ENCODE data around the gene AOAH.
A peak's percentile ranks its signal among the peaks of the same experiment; 100 is the strongest.

Gene AOAH, protein sequence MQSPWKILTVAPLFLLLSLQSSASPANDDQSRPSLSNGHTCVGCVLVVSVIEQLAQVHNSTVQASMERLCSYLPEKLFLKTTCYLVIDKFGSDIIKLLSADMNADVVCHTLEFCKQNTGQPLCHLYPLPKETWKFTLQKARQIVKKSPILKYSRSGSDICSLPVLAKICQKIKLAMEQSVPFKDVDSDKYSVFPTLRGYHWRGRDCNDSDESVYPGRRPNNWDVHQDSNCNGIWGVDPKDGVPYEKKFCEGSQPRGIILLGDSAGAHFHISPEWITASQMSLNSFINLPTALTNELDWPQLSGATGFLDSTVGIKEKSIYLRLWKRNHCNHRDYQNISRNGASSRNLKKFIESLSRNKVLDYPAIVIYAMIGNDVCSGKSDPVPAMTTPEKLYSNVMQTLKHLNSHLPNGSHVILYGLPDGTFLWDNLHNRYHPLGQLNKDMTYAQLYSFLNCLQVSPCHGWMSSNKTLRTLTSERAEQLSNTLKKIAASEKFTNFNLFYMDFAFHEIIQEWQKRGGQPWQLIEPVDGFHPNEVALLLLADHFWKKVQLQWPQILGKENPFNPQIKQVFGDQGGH

GRCh38 chr7:36723951-36724664, at the start of gene AOAH:
TSS of gene AOAH (minus strand) at chr7:36724494. CDS start at chr7:36724148, 346 bp downstream.
- peak; percentile 2 for DNase-seq

DNA sequence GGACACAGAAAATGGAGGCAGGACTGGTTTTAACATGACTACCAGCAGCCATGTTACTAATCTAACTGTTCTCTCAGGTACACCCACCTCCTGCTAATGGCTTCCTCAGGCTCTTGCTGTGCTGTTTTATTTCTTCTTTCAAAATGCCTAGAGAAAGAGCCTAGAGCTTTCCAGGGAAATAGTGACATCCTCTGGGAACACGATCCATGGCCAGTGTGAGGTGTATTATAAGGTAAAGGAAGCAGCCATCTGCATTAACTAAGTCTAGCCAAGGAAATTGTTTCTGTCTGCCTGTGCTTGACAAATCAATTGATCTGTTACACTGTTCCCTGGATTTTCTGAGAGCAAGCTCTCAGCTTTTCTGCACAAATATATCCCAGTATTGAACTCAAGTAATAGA, 42.2 kb upstream of the AOAH start:
- DNase-seq = no peak

DNA sequence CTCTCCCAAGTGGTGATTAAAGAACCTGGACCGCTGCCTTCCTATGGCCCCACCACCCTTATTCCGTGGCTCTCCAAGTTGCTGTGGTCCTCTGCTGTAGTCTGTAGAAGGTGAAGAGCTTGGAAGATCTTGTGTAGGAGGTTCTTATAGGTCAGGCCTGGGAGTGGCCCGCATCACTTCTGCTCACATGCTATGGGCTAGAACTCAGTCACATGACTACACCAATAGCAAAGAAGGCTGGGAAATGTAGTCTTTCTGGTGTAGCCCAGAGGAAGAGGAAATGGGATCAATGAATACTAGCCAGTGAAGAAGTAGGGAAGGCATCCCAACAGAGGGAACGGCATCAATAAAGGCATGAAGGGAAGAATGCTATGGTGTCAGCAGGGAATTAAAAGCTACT, 41.3 kb upstream of the AOAH start:
- no peak for DNase-seq

GRCh38 chr7:36764929-36765328, 40.6 kb upstream of the AOAH start:
- no peak for DNase-seq

DNA sequence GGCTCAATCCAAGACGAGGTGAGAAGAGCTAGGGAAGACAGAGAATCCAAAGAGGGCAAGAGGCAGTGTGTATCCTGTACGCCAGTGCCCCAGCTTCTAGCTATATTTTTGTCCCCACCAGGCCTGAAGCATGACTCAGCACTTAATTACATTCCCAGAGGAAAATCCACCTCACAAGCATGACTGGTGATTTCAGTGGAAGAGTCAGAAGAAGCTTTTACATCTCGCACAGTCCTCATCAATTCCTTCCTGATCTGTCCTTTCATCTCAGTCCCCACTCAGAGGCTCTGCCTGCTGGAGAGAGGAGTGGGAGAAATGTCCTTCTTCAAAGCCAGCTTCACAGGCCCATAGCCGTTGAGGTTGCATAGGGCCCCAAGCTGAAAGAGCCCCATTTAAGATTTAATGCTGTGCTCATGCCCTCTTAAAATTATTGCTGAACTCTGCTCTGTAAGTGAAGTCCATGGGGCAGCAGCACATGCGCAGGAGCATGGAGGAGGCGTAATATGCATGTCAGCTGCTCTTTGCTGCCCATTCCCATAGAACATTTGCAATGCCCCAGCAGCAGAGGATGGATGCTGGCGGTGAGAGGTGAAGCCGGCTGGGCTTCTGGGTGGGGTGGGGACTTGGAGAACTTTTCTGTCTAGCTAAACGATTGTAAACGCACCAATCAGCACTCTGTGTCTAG, 39.0 kb upstream of the AOAH start:
- DNase-seq = no peak

DNA sequence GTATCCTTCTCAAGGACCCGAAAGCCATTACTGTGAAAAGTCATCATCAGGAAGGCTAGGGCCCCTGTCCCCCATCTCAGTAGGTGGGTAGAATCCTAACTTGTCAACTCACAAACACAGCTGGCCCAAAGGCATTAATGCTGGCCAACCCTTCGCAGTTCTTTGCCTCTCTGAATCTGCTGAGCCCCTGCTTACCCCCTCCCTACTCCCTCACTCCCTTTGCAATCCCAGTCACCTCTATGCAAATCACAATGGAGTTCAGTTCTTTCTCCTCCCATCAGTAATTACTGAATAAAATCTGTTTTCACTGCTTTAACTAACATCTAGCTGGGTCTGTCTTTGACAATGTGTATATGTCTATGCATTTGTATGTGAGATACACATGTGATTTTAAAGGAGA, 38.1 kb upstream of the AOAH start:
- DNase-seq = no peak

GRCh38 chr7:36761835-36762234, 37.5 kb upstream of the AOAH start:
- DNase-seq = no peak

DNA sequence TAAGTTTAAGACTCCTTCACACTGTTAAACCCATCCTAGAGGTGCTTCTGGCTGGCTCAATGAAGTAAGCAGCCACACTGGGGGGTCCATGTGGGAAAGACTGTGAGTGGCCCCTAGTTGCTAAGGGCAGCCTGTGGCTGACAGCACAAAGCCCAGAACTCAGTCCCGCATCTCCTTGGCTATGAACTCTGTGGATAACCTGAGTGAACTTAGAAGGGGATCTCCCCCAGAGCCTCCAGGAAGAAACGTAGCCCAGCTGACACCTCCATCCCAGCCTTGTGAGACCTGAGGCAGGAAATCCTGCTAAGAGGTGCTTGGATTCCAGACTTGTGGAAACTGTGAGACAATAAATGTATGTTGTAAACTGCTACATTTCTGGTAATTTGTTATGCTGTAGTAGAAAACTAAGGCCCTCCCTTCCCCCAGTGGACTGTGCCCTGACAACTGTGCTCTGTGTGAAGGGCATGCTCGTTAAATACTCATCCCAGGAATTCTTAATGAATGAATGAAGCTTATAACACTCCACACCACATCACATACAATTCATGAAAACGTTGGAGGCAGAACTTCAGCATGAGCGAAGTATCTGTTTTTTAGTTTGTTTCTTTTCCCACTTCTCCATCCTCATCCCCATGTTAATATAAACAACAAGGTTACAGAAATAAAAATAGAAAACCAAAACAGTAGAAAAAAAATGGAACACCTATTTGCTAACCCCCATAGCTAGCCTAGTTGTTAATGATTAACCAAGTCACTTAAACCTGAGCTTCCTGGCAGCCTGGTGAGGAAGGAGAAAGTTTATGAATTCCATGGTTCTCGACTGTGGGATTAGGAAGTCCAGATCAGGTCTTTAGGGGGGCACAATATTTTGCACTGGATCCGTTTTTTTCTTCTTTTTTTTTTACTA, 36.8 kb upstream of the AOAH start:
- no peak for DNase-seq

DNA sequence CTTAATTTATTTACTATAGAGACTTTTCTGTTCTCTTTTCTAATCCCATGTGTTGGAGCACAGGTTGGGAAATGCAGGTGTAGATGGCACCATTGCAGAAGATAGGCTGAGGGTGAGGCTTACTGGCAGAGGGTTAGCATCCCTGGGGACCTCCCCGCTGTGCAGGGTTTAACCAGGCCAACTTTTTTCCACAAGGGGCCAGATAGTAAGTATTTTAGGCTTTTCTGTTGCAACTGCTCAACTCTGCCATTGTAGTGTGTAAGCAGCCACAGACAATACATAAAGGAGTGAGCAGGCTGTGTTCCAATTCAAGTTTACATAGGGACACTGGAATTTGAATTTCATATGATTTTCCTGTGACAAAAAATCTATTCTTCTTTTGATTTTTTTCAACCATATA, 34.6 kb upstream of the AOAH start:
- DNase-seq = no peak

DNA sequence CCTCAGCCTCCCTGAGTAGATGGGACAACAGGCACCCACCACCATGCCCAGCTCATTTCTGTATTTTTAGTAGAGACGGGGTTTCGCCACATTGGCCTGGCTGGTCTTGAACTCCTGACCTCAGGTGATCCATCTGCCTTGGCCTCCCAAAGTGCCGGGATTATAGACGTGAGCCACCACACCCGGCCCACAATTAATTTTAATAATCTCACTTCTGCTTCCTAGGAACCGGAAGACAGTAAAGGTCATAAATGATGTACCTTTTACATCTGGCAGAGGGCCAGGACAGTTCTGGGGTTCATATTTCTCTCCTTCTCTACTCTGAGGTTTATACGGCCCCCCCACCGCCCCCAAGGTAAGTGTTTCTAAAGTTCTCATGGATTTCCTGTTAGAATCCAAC, 31.2 kb upstream of the AOAH start:
- no peak for DNase-seq

DNA sequence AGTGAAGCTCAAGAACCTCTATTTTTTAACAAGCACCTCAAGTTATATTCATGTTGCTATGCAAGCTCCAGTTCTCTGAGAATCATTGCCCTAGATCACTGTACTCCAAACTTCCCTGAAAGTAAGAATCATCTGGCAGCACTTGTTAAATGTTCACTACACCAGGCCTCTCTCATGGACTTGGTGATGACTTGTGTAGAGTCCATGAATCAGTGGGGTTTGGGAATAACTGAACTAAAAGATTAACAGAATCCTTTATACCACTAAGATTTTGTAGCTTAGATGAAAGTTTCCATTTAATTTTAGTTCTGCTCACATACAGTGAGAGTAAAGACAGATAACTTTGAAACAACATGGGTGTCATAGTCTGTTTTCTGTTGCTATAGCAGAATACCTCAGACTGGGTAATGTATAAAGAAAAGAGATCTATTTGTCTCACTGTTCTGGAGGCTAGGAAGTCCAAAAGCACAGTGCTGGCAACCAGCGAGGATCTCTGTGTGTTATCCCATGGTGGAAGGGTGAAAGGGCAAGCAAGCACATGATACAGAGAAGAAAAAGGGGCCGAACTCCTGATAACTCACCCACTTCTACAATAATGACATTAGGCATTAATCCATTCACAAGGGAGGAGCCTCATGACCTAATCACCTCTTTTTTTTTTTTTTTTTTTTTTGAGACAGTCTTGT, 27.9 kb upstream of the AOAH start:
- DNase-seq = no peak

GRCh38 chr7:36750451-36750850, 26.2 kb upstream of the AOAH start:
- no peak for DNase-seq

DNA sequence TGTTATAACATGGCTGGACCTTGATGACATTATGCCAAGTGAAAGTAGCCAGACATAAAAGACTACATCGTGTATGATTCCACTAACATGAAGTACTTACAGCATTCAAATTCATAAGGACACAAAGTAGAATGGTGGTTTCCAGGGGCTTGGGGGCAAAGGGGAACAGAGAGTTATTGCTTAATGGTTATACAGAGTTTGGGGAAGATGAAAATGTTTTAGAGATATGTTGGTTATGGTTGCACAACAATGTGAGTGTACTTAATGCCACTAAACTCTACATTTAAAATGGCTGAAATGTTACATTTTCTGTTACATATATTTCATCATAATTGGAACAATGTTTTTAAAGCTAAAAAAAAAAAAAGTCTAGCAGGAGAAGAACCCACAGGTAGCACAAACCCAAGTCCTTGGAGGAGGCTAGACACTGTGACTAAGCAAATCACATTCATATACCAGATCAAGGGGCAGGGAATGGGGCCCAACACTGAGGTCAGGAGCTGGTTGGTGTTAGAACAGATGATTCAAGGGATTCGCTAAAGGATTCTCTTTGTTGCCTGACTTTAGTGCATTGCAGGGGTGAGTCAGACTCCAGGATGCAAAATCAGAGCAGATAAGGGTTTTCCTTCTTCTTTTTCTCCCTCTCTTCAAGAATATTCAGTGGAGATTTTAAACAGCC, 25.1 kb upstream of the AOAH start:
- DNase-seq = no peak

GRCh38 chr7:36748017-36748487, 23.8 kb upstream of the AOAH start:
- no peak for DNase-seq

DNA sequence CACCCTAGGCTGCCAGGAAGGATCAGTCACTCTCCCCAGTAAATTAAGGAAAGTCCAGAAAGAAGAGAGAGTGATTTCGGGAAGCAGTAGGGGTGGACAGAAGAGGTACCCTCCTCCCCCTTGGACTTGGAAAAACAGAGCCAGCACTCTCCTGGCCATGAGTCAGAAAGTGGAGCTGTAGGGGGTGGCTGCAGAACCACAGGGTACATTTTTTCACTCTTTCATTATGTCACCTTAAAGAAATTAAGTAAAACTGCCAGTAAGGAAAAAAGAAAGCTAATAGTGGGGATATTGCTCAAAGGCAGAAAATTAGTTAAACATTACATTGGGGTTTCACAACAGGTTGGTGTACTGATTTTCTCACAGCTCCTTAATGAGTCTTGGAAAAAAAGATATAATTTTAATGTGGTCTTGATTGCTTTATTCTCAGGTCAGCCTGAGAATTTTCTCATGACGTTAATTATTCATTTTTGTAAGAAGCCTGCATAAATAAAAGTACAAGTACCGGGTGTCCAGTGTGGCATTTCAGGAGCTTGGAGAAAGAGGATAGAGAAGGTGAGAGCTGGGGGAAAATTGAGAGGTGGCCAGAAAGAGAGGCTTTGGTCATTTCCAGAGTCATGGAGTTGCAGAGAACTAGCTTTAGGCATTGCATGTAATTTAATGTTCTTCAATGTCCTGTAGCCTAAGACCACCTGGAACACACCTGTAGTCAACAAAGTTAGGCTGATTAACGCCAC, 23.2 kb upstream of the AOAH start:
- no peak for DNase-seq

DNA sequence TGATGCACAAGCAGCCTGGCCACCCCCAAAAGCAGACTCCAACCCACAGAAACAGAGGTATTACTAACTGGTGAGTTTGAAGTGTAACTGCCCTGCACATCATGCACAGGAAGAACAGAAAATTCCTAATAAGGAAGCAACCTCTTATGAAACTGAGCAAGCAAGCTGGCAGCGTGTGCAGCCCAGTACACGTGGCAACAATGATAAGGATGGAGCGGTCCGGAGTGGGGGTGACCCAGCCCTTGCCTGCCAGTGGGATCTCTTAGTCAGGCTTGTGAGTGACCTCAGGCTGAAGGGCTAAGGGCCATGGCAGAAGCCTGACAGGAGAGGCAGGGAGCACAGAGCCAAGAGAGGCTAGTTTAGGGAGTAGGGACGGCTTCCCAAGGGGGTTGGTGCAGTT, 22.1 kb upstream of the AOAH start:
- no peak for DNase-seq

DNA sequence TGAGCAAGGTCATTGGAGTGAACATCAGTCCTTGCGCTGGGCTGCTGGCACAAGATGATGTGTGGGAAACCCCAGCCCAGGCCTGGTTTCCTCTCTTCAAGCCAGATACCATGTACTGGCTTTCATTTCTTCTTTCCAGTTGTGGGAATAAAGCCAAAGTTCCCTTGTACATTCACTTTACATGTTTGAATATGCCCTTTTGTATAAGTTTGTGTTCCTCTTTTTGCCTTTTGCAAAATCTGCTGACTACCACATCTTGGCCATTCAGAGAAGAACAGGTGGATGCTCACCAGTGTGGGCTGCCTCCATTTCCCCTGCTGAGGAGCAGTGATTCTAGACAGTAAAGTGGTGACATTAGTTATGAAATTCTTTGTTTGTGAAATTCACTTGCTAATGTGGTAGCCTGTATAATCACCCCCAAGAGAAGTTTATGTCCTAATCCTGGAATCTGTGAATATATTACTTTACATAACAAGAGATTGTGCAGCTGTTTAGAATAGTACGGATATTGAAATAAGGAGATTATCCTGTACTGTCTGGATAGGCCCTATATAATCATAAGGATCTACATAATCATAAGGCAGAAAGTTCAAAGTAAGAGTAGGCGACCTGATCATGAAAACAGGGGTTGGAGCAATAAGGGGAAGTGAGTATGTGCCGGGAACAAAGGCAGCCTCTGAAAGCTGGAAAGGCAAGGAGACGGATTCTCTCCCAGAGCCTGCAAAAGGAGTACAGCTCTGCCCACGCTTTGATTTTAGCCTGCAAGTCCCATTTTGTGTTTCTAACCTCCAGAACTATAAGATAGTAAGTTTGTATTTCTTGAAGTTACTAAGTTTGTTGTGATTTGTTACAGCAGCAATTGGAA, 18.8 kb upstream of the AOAH start:
- no peak for DNase-seq

- DNase-seq = no peak
These were observed 17.6 kb upstream of the AOAH start for GRCh38 chr7:36741866-36742265.

DNA sequence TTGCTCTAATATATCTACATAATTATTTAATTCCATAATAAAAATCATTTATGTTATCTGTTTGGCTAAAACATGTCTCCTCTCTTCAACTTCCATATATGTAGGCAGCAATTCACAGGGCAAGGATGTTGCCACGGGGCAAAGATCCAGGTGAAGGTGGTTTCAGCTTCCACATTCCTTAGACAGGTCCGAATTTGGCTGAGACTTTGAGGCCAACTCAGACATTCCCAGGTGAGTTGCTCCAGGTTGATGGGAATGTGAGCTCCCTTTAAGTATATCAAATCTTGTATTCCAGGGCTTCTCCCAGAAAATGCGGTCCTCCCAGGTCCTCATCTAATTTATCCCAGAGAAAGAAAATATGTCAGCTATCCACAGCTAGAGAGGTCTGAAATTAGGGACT, 15.1 kb upstream of the AOAH start:
- no peak for DNase-seq

- DNase-seq = no peak
These were observed 12.6 kb upstream of the AOAH start for GRCh38 chr7:36736899-36737211.
